Lower lobe of right lung (tissue), 2 donors: ENCODE measurements around the gene KCNJ6. TPM values are rescaled to one million over a fixed set of nuclear protein-coding genes. Genes with fewer than 3 reads are reported as not detected.

Experiments
- ATAC-seq, 2 donors: fragments of 200-7000 bp; cut with Tn5 transposase; one replicate each; pipeline ENCODE4 v1.9.1; 2020 to 2022; ENCODE audit warnings: mild to moderate bottlenecking in 2 of 2, moderate library complexity in 2 of 2
- DNase-seq: peaks from one replicate; pipeline ENCODE4 v3.0.0-alpha.2; 2020
- H3K27ac ChIP-seq: fragments of 200-600 bp; one replicate; pipeline ENCODE4 v1.8.0; 2022
- H3K27me3 ChIP-seq: fragments of 200-600 bp; one replicate; pipeline ENCODE4 v1.8.0; 2022; ENCODE audit warnings: low read depth
- H3K36me3 ChIP-seq: fragments of 200-600 bp; one replicate; pipeline ENCODE4 v1.8.0; 2022; ENCODE audit warnings: mild to moderate bottlenecking
- H3K4me1 ChIP-seq: fragments of 200-600 bp; one replicate; pipeline ENCODE4 v1.8.0; 2022
- H3K4me3 ChIP-seq: fragments of 200-600 bp; one replicate; pipeline ENCODE4 v1.8.0; 2022; ENCODE audit warnings: mild to moderate bottlenecking
- H3K9me3 ChIP-seq: fragments of 200-600 bp; one replicate; pipeline ENCODE4 v1.8.0; 2022
- intact Hi-C: fragments of 100-400 bp; cut with DNase I; formaldehyde crosslinking; loops from one replicate; pipeline ENCODE4 v1.11.0; 2022
- total RNA-seq: library from RNA; stranded (reverse); fragmentation: NEBNext Ultra II Directional; extraction: Animal tissue kit (Norgen Biotek cat#: 25700); gene quantifications from one replicate; pipeline ENCODE4 v1.2.1, GENCODE V29; 2021
- TF ChIP-seq, protein P1 (sequence below): fragments of 200-600 bp; IDR thresholded peaks from one replicate; pipeline ENCODE4 v1.8.0; 2022; ENCODE audit warnings: antibody characterized with exemption, mild to moderate bottlenecking
- donor health status: DM: no; HTN: yes; CAD: no; lungs with severe emphysema.

The KCNJ6 gene
- total RNA-seq, 1 donor from 2014 or later = 0.09 TPM

DNA sequence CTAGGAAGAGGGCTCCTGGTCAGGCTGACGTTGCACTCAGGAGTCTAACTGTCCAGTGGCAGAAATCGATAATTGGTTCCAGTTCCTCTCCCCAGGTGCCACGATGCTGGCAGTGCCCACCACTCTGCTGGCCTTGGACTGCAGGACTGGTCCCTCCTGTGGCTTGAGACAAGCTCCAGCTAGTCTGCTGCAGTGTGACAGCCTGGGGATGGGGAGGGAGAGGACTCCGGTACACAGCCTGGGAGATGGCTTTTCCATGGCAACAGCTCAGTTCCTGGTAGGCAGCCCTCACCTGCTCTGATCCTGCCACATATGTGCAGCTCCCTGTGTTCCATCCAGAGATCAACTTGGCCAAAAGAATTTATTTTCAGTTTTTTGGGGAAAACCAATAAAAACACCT lies 239.3 kb downstream of the KCNJ6 start:
- DNase-seq (no peak), ATAC-seq (no peak)
- TF ChIP-seq, protein P1, sequence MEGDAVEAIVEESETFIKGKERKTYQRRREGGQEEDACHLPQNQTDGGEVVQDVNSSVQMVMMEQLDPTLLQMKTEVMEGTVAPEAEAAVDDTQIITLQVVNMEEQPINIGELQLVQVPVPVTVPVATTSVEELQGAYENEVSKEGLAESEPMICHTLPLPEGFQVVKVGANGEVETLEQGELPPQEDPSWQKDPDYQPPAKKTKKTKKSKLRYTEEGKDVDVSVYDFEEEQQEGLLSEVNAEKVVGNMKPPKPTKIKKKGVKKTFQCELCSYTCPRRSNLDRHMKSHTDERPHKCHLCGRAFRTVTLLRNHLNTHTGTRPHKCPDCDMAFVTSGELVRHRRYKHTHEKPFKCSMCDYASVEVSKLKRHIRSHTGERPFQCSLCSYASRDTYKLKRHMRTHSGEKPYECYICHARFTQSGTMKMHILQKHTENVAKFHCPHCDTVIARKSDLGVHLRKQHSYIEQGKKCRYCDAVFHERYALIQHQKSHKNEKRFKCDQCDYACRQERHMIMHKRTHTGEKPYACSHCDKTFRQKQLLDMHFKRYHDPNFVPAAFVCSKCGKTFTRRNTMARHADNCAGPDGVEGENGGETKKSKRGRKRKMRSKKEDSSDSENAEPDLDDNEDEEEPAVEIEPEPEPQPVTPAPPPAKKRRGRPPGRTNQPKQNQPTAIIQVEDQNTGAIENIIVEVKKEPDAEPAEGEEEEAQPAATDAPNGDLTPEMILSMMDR = no peak
- H3K4me1 ChIP-seq = peaks cover 8% of the 10 kb centered on the region
- H3K9me3 ChIP-seq = no peaks in the 10 kb centered on the region
- no peaks in the 10 kb centered on the region for H3K36me3 ChIP-seq
- peaks cover 7% of the 10 kb centered on the region for H3K27me3 ChIP-seq
- intact Hi-C loops = no loop called here
- no peak overlapping the region for H3K4me3 ChIP-seq
- H3K27ac ChIP-seq = no peak overlapping the region

DNA sequence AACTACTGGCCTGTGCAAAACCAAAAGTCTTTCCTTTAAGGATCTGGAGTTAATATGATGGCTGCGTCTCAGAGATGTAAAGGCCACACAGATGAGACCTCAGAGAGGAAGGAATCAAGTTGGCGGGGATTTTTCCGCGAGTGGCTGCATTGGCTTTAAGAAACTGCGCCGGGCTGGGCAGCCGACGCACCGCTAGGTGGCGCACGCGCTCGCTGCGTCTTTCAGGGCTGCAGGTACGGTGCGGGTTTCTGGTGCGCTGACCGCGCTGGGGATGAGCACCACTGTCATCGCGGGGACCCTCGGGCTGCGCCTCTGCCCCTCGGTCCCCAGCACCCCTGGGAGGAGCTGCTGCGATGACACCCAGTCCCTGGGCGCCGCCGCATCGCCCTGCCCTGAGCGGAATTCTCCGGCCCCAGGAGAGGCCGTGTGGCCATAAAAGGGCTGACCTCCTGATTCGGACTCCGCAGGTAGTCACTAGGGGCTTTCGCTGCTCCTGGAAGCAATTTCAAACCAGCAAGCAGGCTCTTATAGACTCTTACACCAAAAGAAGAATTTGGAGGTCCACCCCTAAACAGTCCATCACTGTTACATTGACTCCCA lies 241.0 kb downstream of the KCNJ6 start:
- H3K27ac ChIP-seq = no peak overlapping the region
- TF ChIP-seq, protein P1 = peak; percentile 97
- no peaks in the 10 kb centered on the region for H3K36me3 ChIP-seq
- no peaks in the 10 kb centered on the region for H3K9me3 ChIP-seq
- intact Hi-C loops = no loop called here
- peak; percentile 68 to 77 for ATAC-seq
- H3K4me1 ChIP-seq = peaks cover 18% of the 10 kb centered on the region
- H3K4me3 ChIP-seq = peak overlapping the region; percentile 5
- DNase-seq = peak; percentile 78
- H3K27me3 ChIP-seq = peaks cover 7% of the 10 kb centered on the region

DNA sequence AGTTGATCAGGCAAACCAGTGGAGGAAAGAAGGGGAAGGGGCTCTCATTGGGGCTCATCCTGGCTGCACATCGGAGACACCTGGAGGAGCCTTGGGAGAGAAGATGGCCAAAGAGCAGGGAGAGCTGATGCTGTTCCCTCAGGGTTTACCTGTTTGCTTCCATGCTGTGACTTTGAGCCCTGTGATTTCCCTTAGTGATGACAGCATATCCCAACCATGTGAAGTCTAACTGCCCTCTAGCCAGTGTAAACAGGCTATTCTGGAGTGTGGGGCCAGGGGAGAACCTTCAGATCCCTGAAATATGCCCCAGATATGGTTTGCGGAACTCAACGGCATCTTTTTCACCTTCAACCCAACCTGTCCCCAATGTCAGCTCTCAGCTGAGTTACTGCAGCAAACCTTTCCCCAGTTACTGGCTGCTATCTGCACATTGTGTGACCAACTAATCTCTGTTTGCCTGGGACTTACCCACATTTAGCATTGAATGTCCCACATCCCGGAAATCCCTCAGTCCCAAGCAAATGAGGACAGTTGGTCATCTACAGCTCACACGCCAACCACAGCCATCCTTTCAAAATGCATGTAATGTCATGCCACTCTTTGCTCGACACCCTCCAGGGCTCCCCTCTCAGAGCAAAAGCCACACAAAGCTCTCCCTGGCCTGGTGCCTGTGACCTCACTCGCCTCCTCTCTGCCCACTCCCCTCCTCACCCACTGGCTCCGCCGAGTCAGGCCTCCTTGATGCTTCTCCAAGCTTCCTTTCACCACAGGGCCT lies 242.3 kb downstream of the KCNJ6 start:
- TF ChIP-seq, protein P1 = no peak
- no peaks in the 10 kb centered on the region for H3K36me3 ChIP-seq
- ATAC-seq (no peak), DNase-seq (no peak)
- H3K27ac ChIP-seq = no peak overlapping the region
- no peaks in the 10 kb centered on the region for H3K9me3 ChIP-seq
- intact Hi-C loops = no loop called here
- H3K4me1 ChIP-seq = peaks cover 20% of the 10 kb centered on the region
- no peak overlapping the region for H3K4me3 ChIP-seq
- H3K27me3 ChIP-seq = peaks cover 7% of the 10 kb centered on the region

DNA sequence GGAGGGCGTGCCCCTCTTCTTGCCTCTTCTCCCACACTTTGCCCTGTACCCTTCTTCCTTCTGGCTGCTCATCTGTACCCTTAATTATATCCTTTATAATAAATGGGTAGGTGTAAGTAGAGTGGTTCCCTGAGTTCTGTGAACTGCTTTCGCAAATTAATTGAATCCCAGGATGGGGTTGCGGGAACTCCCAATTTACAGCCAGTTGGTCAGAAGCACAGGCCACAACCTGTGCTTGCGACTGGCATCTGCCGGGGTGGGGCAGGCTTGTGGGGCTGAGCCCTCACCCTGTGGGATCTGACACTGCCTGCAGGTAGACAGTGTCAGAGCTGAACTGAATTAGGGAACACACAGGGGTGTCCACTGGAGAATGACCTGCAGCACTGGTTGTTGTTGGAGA lies 244.9 kb downstream of the KCNJ6 start:
- TF ChIP-seq, protein P1 = no peak
- no peaks in the 10 kb centered on the region for H3K9me3 ChIP-seq
- H3K36me3 ChIP-seq = no peaks in the 10 kb centered on the region
- ATAC-seq = no peak
- no peak overlapping the region for H3K27ac ChIP-seq
- intact Hi-C loops = no loop called here
- H3K4me1 ChIP-seq = peaks cover 20% of the 10 kb centered on the region
- peaks cover 7% of the 10 kb centered on the region for H3K27me3 ChIP-seq
- no peak overlapping the region for H3K4me3 ChIP-seq
- no peak for DNase-seq

DNA sequence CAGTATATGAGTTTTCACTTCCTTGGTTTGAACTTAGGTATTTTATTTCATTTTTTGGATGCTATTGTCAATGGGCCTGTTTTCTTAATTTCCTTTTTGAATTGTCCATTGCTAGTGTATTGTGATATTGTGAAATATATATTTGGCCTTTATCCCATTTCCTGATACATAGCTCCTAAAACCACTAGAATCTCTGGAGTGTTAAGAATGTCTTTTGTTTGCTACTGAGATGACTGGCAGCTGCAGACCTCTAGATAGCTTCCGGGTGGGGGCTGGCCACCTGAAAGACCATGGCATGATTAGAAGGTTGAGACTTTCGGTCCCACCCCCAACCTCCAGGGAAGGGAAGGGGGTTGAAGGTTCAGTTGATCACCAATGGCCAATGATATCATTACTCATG lies 245.4 kb downstream of the KCNJ6 start:
- Histone ChIP-seq H3K36me3 (no peaks in the 10 kb centered on the region), H3K4me3 (no peak overlapping the region), H3K27me3 (peaks cover 7% of the 10 kb centered on the region), H3K9me3 (no peaks in the 10 kb centered on the region), H3K4me1 (peaks cover 25% of the 10 kb centered on the region), H3K27ac (no peak overlapping the region)
- TF ChIP-seq, protein P1 = no peak
- ATAC-seq = peak; percentile 65 to 67
- intact Hi-C loops = no loop called here
- DNase-seq = no peak
